ENCODE data around the gene FAM20C. TPM values are rescaled to one million over a fixed set of nuclear protein-coding genes. Genes with fewer than 3 reads are reported as not detected.

The FAM20C gene
- total RNA-seq, 6 donors from 2014 or later, result 17.7 to 53.7 (median 46.8) TPM

- Histone ChIP-seq H3K27me3 (no peaks in the 10 kb centered on the region), H3K27ac (no peak overlapping the region), H3K9me3 (no peaks in the 10 kb centered on the region), H3K4me1 (peaks cover 0 to 15% (median 9%) of the 10 kb centered on the region in 4 donors), H3K36me3 (no peaks in the 10 kb centered on the region), H3K4me3 (no peak overlapping the region)
- WGBS, 2 donors, result 67% methylated on average over 13 of the region's 13 CpGs
- DNase-seq (peak in 1 of 2 donors; percentile 16), ATAC-seq (ENCODE audit: low FRiP score in 2 of 2) (no peak)
- TF ChIP-seq POLR2A (IDR thresholded peaks at IDR 0.05) (no peak), POLR2AphosphoS5 (IDR thresholded peaks at IDR 0.05) (no peak), CTCF (IDR thresholded peaks at IDR 0.05) (no peak), EP300 (IDR thresholded peaks at IDR 0.05) (no peak)
These were observed 106.4 kb downstream of the FAM20C start for GRCh38 chr7:298743-299142.

GRCh38 chr7:299169-299568, 106.8 kb downstream of the FAM20C start:
- no peak overlapping the region for H3K27ac ChIP-seq
- ATAC-seq (ENCODE audit: low FRiP score in 2 of 2) (no peak), DNase-seq (peak in 1 of 2 donors; percentile 12)
- H3K9me3 ChIP-seq, result no peaks in the 10 kb centered on the region
- H3K27me3 ChIP-seq, result no peaks in the 10 kb centered on the region
- H3K4me3 ChIP-seq, result no peak overlapping the region
- TF ChIP-seq EP300 (IDR thresholded peaks at IDR 0.05), result no peak
- no peak for TF ChIP-seq POLR2A (IDR thresholded peaks at IDR 0.05)
- no peak for TF ChIP-seq CTCF (IDR thresholded peaks at IDR 0.05)
- no peak for TF ChIP-seq POLR2AphosphoS5 (IDR thresholded peaks at IDR 0.05)
- peaks cover 0 to 13% (median 9%) of the 10 kb centered on the region in 4 donors for H3K4me1 ChIP-seq
- WGBS, 2 donors, result 90 to 92% methylated on average over 15 of the region's 15 CpGs
- H3K36me3 ChIP-seq, result no peaks in the 10 kb centered on the region

- Histone ChIP-seq H3K36me3 (no peaks in the 10 kb centered on the region), H3K27ac (no peak overlapping the region), H3K27me3 (no peaks in the 10 kb centered on the region), H3K4me3 (no peak overlapping the region), H3K4me1 (peaks cover 0 to 9% (median 9%) of the 10 kb centered on the region in 4 donors), H3K9me3 (no peaks in the 10 kb centered on the region)
- 91 to 94% methylated on average over 16 of the region's 16 CpGs for WGBS, 2 donors
- no peak for ATAC-seq (ENCODE audit: low FRiP score in 2 of 2)
- peak in 1 of 2 donors; percentile 14 for DNase-seq
- TF ChIP-seq POLR2A (IDR thresholded peaks at IDR 0.05) (no peak), CTCF (IDR thresholded peaks at IDR 0.05) (no peak), POLR2AphosphoS5 (IDR thresholded peaks at IDR 0.05) (no peak), EP300 (IDR thresholded peaks at IDR 0.05) (no peak)
These were observed 107.3 kb downstream of the FAM20C start for GRCh38 chr7:299628-300027.

- DNase-seq, result peak in 1 of 2 donors; percentile 8
- WGBS, 2 donors, result 86 to 91% methylated on average over 10 of the region's 10 CpGs
These were observed 107.7 kb downstream of the FAM20C start for GRCh38 chr7:300048-300447.

GRCh38 chr7:300546-301290, 108.3 kb downstream of the FAM20C start:
- peaks cover 0 to 4% (median 2%) of the 10 kb centered on the region in 4 donors for H3K4me1 ChIP-seq
- peak in 1 of 2 donors; percentile 6 for DNase-seq
- 89 to 96% methylated on average over 13 of the region's 13 CpGs for WGBS, 2 donors

More at GRCh38 chr7:300048-300447, 107.7 kb downstream of the FAM20C start:
- no peak overlapping the region for H3K4me3 ChIP-seq
- no peak for ATAC-seq (ENCODE audit: low FRiP score in 2 of 2)
- peaks cover 0 to 9% (median 9%) of the 10 kb centered on the region in 4 donors for H3K4me1 ChIP-seq
- no peaks in the 10 kb centered on the region for H3K36me3 ChIP-seq
- no peaks in the 10 kb centered on the region for H3K9me3 ChIP-seq
- TF ChIP-seq POLR2A (IDR thresholded peaks at IDR 0.05) (no peak), EP300 (IDR thresholded peaks at IDR 0.05) (no peak)
- no peak overlapping the region for H3K27ac ChIP-seq
- no peaks in the 10 kb centered on the region for H3K27me3 ChIP-seq

More at GRCh38 chr7:300546-301290, 108.3 kb downstream of the FAM20C start:
- ATAC-seq (ENCODE audit: low FRiP score in 2 of 2), result no peak
- Histone ChIP-seq H3K27me3 (no peaks in the 10 kb centered on the region), H3K9me3 (no peaks in the 10 kb centered on the region), H3K27ac (no peak overlapping the region), H3K36me3 (no peaks in the 10 kb centered on the region), H3K4me3 (no peak overlapping the region)
- TF ChIP-seq POLR2AphosphoS5 (IDR thresholded peaks at IDR 0.05), result no peak
- TF ChIP-seq EP300 (IDR thresholded peaks at IDR 0.05), result no peak
- TF ChIP-seq CTCF (IDR thresholded peaks at IDR 0.05), result no peak
- TF ChIP-seq POLR2A (IDR thresholded peaks at IDR 0.05), result no peak

Data from upper lobe of left lung (tissue), 6 donors.